ENCODE measurements around the gene C3orf70.

C3orf70 gene

GRCh38 chr3:185084901-185085300, 68.0 kb downstream of the C3orf70 start:
- no peak for DNase-seq

- no peak for DNase-seq
Measured at GRCh38 chr3:185084402-185084801, 68.5 kb downstream of the C3orf70 start.

- DNase-seq: no peak
Measured at GRCh38 chr3:185082829-185083228, 70.0 kb downstream of the C3orf70 start.

- no peak for DNase-seq
Measured at GRCh38 chr3:185082149-185082548, 70.7 kb downstream of the C3orf70 start.

GRCh38 chr3:185081521-185081920, 71.3 kb downstream of the C3orf70 start:
- DNase-seq: no peak

- DNase-seq: no peak
Measured at GRCh38 chr3:185079625-185080024, 73.2 kb downstream of the C3orf70 start.

- no peak for DNase-seq
Measured at GRCh38 chr3:185076219-185076618, 76.6 kb downstream of the C3orf70 start.

- DNase-seq: no peak
Measured at GRCh38 chr3:185075547-185075946, 77.3 kb downstream of the C3orf70 start.

- no peak for DNase-seq
Measured at GRCh38 chr3:185071287-185071800, 81.5 kb downstream of the C3orf70 start.

GRCh38 chr3:185070491-185071286, 82.2 kb downstream of the C3orf70 start:
- no peak for DNase-seq

GRCh38 chr3:185069037-185070030, 83.5 kb downstream of the C3orf70 start:
- no peak for DNase-seq

GRCh38 chr3:185067173-185067572, 85.7 kb downstream of the C3orf70 start:
- no peak for DNase-seq

- DNase-seq: no peak
Measured at GRCh38 chr3:185066251-185066650, 86.6 kb downstream of the C3orf70 start.

GRCh38 chr3:185065059-185065458, 87.8 kb downstream of the C3orf70 start:
- DNase-seq: no peak

GRCh38 chr3:185063431-185063830, 89.4 kb downstream of the C3orf70 start:
- no peak for DNase-seq

- no peak for DNase-seq
Measured at GRCh38 chr3:185062191-185062590, 90.7 kb downstream of the C3orf70 start.

GRCh38 chr3:185060655-185061054, 92.2 kb downstream of the C3orf70 start:
- no peak for DNase-seq

- DNase-seq: no peak
Measured at GRCh38 chr3:185059766-185060165, 93.1 kb downstream of the C3orf70 start.

GRCh38 chr3:185058796-185059195, 94.1 kb downstream of the C3orf70 start:
- DNase-seq: no peak

GRCh38 chr3:185057829-185058228, 95.0 kb downstream of the C3orf70 start:
- DNase-seq: no peak

- DNase-seq: no peak
Measured at GRCh38 chr3:185056908-185057307, 96.0 kb downstream of the C3orf70 start.

GRCh38 chr3:185052631-185053030, 100.2 kb downstream of the C3orf70 start:
- no peak for DNase-seq

- no peak for DNase-seq
Measured at GRCh38 chr3:185051801-185052200, 101.1 kb downstream of the C3orf70 start.

GRCh38 chr3:185049710-185050109, 103.2 kb downstream of the C3orf70 start:
- DNase-seq: no peak

Measured in stimulated activated CD4-positive, alpha-beta T cell treated with anti-CD3 and anti-CD28 coated beads, Interleukin-4, amount 100 ng/mL, for 24 hours (primary cell).